Glomerular endothelial cell (primary cell): ENCODE results near the gene STRIT1. TPM values are rescaled to one million over a fixed set of nuclear protein-coding genes. Genes with fewer than 3 reads are reported as not detected.
"Not testable (repeated sequence)": the region's sequence is repeated elsewhere in the genome, so short reads cannot be mapped to it uniquely, and the experiment has no call there.

Experiments
- DNase-seq: peaks from one replicate; pipeline ENCODE4 v3.0.0-alpha.2; 2011; ENCODE audit warnings: low read depth, low spot score; ENCODE audit errors: extremely low read depth
- total RNA-seq: library from RNA; depleted of rRNA; stranded (reverse); fragments of >200 nt; gene quantifications from 2 replicates; pipeline ENCODE4 v1.2.3, GENCODE V29; 2015

STRIT1 gene
- total RNA-seq, 1 donor from 2014 or later, result not detected

GRCh38 chr3:155274435-155274834 is 19.0 kb downstream of the STRIT1 start:
- DNase-seq, result not testable (repeated sequence)

- DNase-seq, result no peak
Observed at GRCh38 chr3:155271343-155271613, 22.2 kb downstream of the STRIT1 start.

GRCh38 chr3:155270485-155271342 is 22.8 kb downstream of the STRIT1 start:
- DNase-seq, result no peak

- DNase-seq, result no peak
Observed at GRCh38 chr3:155270063-155270462, 23.4 kb downstream of the STRIT1 start.

- not testable (repeated sequence) for DNase-seq
Observed at GRCh38 chr3:155262855-155263254, 30.6 kb downstream of the STRIT1 start.

- no peak for DNase-seq
Observed at GRCh38 chr3:155262295-155262694, 31.2 kb downstream of the STRIT1 start.

- DNase-seq, result no peak
Observed at GRCh38 chr3:155254445-155254844, 39.0 kb downstream of the STRIT1 start.

- no peak for DNase-seq
Observed at GRCh38 chr3:155252535-155252934, 40.9 kb downstream of the STRIT1 start.

GRCh38 chr3:155252021-155252420 is 41.5 kb downstream of the STRIT1 start:
- DNase-seq, result no peak

- DNase-seq, result no peak
Observed at GRCh38 chr3:155248531-155249187, 44.8 kb downstream of the STRIT1 start.

GRCh38 chr3:155244699-155245098 is 48.8 kb downstream of the STRIT1 start:
- DNase-seq, result no peak

GRCh38 chr3:155244216-155244615 is 49.3 kb downstream of the STRIT1 start:
- no peak for DNase-seq

GRCh38 chr3:155243512-155243921 is 50.0 kb downstream of the STRIT1 start:
- DNase-seq, result no peak

- no peak for DNase-seq
Observed at GRCh38 chr3:155242342-155242741, 51.1 kb downstream of the STRIT1 start.

GRCh38 chr3:155241579-155241978 is 51.9 kb downstream of the STRIT1 start:
- DNase-seq, result no peak

Other genes with a start within 250 kb of the STRIT1 start
- gene MME, start 213.4 kb downstream of the STRIT1 start, total RNA-seq, result 11.6 and 25.1 TPM in 2 replicates